Glomerular visceral epithelial cell (primary cell): ENCODE results near the gene RNF8.

ENCODE experiments used
- DNase-seq: peaks from one replicate; pipeline ENCODE4 v3.0.0-alpha.2; 2016; ENCODE audit errors: extremely low spot score

The RNF8 gene

DNA sequence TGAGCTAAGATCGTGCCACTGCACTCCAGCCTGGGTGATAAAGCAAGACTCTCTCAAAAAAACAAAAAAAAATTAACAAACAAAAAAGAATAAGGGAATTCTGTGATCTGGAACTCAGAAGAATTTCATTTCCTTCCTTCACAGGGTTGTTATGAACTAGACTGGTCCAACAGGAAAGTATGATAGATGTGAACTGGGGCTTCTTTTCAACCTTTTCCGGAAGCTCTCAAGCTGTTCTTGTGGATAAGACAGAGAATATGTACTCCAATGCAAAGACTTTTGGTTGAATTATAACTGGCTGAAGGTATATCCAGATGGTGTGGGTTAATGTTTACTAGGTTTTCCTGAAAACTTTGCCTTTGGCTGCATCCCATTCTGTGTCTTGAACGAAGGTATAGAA, 5.3 kb downstream of the RNF8 start:
- DNase-seq: no peak

DNA sequence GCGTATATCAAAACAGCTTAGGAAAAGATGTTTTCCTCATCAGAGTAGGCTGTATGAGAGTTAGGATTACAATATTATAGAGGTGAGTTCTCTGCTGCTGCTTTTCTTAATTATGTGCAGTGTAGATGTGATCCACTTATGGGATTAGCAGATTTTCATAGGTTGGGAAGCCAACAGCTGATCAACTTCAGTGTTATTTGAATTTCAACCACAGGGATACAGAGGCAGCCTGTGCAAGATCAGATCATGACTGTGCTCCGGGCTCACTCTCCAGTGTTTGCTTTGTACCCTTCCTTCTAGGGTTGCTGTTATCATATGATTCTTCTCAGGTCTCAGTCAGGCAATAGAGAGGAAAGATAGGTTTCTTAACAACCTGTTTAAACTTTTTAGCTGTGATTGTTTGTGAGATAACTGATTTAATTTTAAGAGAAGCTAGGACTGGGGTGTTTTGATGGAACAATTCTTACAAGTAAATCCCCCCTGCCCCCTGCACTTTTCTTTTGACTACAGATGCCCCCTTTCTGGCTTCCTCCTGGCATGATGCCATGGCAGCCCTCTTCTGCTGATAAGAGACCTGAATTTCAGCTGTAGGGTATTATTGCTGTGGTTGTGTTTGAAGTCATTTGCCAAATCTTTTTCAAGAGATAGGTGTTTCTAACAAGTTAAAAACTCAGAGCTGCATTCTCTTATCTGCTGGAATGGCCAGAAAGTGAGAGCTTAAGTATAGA, 8.5 kb downstream of the RNF8 start:
- DNase-seq: no peak

GRCh38 chr6:37365791-37366190, 12.0 kb downstream of the RNF8 start:
- no peak for DNase-seq

DNA sequence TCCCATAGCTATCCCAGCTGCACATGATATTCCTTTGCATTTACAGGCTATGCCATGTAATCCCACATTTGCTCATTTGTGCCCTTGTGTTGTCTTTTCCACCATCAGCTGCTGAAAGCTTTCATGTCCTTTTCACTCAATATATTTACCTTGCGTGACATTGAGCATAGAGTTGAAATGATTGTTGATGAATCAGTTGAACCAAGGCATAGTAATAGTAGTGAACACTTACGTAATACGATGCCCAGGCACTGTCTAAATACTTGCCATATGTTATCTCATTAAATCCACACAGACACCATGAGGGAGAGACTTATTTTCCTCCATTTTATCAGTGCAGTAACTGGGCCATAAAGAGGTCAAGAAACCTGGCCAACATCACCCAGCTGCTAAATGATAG, 13.1 kb downstream of the RNF8 start:
- no peak for DNase-seq

DNA sequence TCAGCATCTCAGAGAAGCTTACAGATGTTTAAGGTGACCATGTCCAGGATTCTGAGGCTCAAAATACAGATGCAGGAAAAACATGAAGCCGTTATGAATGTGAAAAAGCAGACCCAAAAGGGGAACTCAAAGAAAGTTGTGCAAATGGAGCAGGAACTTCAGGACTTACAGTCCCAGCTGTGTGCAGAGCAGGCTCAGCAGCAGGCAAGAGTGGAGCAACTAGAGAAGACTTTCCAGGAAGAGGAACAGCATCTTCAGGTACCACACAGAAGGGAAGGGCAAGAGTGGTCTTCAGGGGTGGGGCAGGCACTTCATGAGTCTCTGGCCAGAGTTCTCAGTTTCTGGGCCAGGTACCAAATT, 15.2 kb downstream of the RNF8 start:
- DNase-seq: no peak

GRCh38 chr6:37369321-37370201, 15.8 kb downstream of the RNF8 start:
- DNase-seq: no peak

GRCh38 chr6:37371154-37372083, 17.6 kb downstream of the RNF8 start:
- no peak for DNase-seq

DNA sequence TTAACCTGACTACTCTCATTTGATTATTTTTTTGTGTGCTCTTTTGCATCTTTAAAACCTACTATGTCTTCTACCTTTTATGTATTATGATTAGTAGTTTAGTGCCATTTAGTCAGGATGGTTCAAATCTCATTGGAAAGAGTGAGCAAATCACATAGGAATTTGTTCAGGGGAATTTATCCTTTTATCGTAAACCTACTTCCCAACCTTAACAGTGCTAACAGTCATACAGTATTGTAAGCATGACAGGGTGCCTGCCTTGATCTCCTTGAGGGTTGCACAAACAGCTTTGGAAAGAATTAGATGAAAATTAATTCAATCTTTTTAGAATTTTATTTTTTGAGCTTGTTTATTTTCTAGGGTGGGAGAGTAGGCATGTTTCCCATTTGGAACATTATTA, 18.3 kb downstream of the RNF8 start:
- DNase-seq: no peak

GRCh38 chr6:37373822-37374471, 20.2 kb downstream of the RNF8 start:
- DNase-seq: no peak

- DNase-seq: no peak
Measured at GRCh38 chr6:37375376-37375775, 21.6 kb downstream of the RNF8 start.

GRCh38 chr6:37376078-37376743, 22.4 kb downstream of the RNF8 start:
- DNase-seq: no peak

DNA sequence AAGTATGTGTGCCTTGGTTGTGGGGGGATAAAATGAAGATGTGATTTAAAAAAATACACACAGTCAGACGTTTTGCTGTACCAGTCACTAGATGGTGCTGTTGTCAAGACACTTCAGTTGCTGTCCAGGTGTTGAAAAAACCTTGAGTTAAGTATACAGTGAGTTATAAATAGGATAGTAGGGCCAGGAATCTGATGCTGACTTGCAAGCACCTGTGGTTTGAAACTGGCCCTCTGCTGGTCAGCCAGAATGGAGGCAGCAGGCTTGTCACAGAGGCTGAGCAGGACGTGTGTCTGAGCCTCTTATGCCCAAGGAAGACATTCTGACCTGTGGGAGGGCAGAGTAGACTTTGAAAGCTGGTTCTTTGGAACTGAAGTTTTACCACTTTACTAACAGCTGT, 27.8 kb downstream of the RNF8 start:
- peak; percentile 66 for DNase-seq

DNA sequence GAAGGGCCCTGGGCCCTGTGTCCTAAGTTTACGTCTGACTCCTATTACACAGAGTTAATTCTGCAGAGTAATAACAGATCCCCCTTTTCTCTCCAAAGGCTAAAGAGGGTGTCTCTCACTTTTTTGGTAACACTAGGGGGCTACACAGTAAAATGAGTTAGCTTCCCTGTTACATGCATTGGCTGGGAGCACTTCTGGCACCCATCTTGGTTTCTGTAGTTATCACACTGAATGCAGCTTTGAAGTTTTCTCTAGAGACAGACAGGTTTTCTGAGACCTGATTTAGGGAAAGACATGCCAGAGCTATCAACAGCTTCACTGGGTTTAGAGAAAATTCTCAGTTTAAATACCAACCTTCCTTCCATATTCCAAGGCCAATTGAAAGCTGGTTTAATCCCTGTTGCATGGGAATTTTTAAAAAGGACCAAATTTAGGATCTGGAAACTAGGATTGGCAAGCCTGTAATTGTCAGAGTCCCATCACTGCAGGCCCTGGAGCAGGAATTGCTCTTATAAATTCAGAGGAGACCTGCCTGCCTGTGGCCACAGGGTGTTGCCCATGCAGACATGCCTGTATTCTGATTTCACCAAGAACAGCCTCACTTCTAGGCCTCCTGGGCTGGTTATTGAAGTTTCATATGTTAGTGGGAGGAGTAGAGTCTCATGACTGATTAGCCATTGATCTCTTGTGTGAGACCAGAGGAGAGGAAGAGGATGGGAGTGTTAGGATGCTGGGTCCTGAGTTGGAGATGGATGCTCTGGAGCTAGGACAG, 29.4 kb downstream of the RNF8 start:
- DNase-seq: no peak

GRCh38 chr6:37388578-37388977, 34.8 kb downstream of the RNF8 start:
- no peak for DNase-seq

- no peak for DNase-seq
Measured at GRCh38 chr6:37389857-37390256, 36.1 kb downstream of the RNF8 start.

DNA sequence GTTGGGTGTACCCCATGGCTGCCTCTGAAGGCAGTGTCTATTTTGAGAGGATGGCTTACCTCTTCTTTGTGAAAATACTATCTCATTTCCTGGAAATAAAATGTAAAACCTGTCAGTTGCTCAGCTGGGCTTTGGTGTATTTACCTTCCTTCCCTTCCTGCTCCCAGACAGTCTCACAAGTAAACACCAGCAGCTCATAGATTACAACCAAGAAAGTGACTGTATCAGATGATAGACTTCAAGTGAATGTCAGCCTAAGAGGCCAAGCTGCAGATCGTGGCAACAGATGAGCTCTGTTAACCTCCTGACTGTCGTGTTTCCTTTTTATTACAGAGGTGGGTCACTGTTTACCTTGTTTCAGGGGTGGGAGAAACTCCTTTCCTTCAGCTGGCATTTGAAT, 37.3 kb downstream of the RNF8 start:
- no peak for DNase-seq

DNA sequence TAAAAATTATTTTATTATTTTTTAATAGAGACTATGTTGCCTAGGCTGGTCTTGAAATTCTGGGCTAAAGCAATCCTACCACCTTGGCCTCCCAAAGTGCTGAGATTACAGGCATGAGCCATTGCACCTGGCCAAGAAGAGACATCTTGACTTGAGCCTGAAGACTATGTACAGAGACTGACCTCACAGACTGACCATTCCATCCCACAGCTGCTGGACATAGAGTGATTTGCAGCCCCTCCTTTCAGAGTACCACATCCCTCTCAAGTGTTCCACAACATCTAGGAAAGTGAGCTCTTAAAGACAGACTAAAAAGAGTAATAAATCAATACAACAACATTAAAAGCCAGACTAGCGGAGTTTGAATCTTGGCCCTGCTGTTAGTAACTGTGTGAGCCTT, 39.0 kb downstream of the RNF8 start:
- no peak for DNase-seq

GRCh38 chr6:37393381-37393929, 39.7 kb downstream of the RNF8 start:
- no peak for DNase-seq

- no peak for DNase-seq
Measured at GRCh38 chr6:37396571-37397180, 42.9 kb downstream of the RNF8 start.

DNA sequence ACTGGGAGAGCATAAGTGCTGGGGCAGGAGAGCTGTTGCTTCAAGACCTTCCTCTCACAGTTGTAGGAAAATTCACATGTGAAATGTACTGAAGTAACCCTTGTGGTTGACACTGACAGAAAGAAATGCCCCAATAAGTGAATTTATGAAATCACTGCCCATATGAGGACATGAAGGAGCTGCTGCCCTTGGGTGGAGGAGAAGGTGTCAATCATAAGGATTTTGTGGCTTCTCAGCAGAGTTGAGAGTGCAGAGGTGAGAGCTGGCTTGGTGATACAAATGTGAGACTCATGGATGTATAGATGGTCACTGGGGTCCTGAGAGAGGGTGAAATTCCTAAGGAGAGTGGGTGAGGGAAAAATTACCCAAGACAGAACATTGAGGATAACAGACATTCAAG, 45.3 kb downstream of the RNF8 start:
- no peak for DNase-seq
